NCI-H1092 treated with DMSO at 0.1 percent for 48 hours (cell line): ENCODE data around the gene ATF4.

ENCODE experiments used
- DNase-seq: peaks from one replicate; lab custom pipeline; 2025; lab: John Stamatoyannopoulos, UW

ATF4 gene

GRCh38 chr22:39528681-39529486 is 8.5 kb downstream of the ATF4 start:
- DNase-seq: peak; percentile 93

GRCh38 chr22:39529487-39529851 is 9.1 kb downstream of the ATF4 start:
- no peak for DNase-seq

- no peak for DNase-seq
These were observed 9.8 kb downstream of the ATF4 start for GRCh38 chr22:39530116-39530515.

GRCh38 chr22:39530692-39531331 is 10.4 kb downstream of the ATF4 start:
- DNase-seq: no peak

GRCh38 chr22:39532215-39533073 is 12.1 kb downstream of the ATF4 start, which contains the start of gene RPS19BP1:
Gene RPS19BP1, minus strand, starts transcription at chr22:39532748. Its CDS starts 10 bp downstream, at chr22:39532738.
- DNase-seq: peak; percentile 100

- no peak for DNase-seq
These were observed 13.7 kb downstream of the ATF4 start for GRCh38 chr22:39534092-39534506.

GRCh38 chr22:39534591-39535356 is 14.4 kb downstream of the ATF4 start:
- peak; percentile 67 for DNase-seq

- DNase-seq: no peak
These were observed 15.0 kb downstream of the ATF4 start for GRCh38 chr22:39535357-39535725.

- DNase-seq: no peak
These were observed 15.6 kb downstream of the ATF4 start for GRCh38 chr22:39535831-39536449.

- DNase-seq: no peak
These were observed 16.3 kb downstream of the ATF4 start for GRCh38 chr22:39536711-39537110.

GRCh38 chr22:39537975-39538374 is 17.6 kb downstream of the ATF4 start:
- DNase-seq: no peak

GRCh38 chr22:39543095-39543494 is 22.7 kb downstream of the ATF4 start:
- peak; percentile 41 for DNase-seq

GRCh38 chr22:39545386-39546365 is 25.3 kb downstream of the ATF4 start:
- DNase-seq: peak; percentile 26

- DNase-seq: peak; percentile 54
These were observed 26.7 kb downstream of the ATF4 start for GRCh38 chr22:39546889-39547586.

GRCh38 chr22:39547587-39547947 is 27.2 kb downstream of the ATF4 start:
- no peak for DNase-seq

GRCh38 chr22:39553429-39553828 is 33.1 kb downstream of the ATF4 start:
- DNase-seq: no peak

- DNase-seq: no peak
These were observed 33.8 kb downstream of the ATF4 start for GRCh38 chr22:39554151-39554550.

- peak; percentile 42 for DNase-seq
These were observed 36.8 kb downstream of the ATF4 start for GRCh38 chr22:39556970-39557841.
